Ureter (tissue), 1 donor: ENCODE measurements around the gene ZNF560. TPM values are rescaled to one million over a fixed set of nuclear protein-coding genes. Genes with fewer than 3 reads are reported as not detected.

Experiments
- DNase-seq: peaks from one replicate; pipeline ENCODE4 v3.0.0-alpha.2; 2020; ENCODE audit warnings: low spot score
- total RNA-seq: library from RNA; stranded (reverse); gene quantifications from one replicate; pipeline ENCODE4 v1.2.4, GENCODE V29; 2023
- donor health status: DM: yes; HTN: yes; CAD: no.

ZNF560 gene
- total RNA-seq, 1 donor from 2014 or later, result not detected

DNA sequence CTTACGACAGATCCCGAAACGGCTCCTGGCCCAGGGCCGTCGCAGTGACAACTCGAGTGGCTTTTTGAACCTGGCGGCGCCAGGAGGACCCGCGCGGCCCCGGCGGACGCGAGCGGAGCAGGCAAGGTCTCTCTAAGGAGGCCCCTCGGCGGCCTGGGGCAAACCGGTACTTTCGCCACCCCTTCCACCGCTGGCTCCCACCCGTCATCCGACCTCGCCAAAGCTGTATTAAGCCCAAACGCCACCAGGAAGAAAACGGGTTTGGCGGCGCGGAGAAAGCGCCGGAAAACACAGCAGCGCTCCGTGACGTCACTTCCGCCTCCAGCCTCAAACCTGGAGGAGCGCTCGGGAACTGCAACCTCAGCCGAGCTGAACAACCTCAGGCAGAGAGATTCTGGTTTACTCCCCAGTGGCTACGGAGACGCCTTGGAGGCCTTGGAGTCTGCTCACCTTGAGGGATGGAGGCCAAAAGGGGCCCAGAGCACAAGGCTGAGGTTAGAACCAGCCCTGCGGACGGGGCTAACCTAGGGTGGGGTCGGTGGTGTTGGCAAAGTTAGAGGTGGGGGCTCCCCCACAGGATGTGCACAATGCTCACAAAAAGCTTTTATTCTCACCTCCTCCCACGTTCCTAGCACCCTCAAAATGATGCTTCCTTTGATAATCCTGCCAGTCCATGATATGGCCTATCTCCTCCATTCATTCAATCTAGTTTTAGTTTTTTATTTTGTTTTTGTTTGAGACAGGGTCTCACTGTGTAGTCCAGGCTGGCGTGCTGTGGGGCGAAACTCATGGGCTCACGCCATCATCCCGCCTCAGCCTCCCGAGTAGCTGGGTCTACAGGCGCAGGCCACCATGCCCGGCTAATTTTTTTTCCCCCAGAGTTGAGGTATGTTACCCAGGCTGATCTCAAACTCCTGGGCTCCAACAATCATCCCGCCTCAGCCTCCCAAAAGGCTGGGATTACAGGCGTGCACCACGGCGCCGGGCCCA, 62.8 kb downstream of the ZNF560 start, which contains the start of gene ZNF266:
TSS of gene ZNF266 (minus strand) at position 295 of the 990 bp plus-strand sequence. CDS start 15,484 bp downstream, outside the sequence.
- peak; percentile 92 for DNase-seq

DNA sequence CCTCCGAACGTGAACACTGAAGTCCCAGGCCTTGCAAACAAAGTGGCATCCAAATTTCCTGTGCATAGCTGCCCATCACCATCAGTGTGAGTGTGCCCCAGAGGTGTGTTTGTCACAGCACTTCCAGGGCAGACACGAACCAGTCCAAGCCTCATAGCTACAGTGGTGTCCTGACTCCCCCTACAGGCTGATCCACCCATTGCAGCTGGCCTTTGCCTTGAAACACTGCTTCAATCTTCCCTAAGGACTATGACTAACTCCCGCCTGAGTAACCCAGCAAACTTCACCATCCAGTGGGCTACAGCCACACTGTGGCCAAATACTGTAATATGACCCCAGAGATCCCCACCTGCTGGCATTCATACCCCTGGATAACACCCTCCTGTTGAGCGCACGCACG, 66.9 kb downstream of the ZNF560 start:
- DNase-seq, result no peak

DNA sequence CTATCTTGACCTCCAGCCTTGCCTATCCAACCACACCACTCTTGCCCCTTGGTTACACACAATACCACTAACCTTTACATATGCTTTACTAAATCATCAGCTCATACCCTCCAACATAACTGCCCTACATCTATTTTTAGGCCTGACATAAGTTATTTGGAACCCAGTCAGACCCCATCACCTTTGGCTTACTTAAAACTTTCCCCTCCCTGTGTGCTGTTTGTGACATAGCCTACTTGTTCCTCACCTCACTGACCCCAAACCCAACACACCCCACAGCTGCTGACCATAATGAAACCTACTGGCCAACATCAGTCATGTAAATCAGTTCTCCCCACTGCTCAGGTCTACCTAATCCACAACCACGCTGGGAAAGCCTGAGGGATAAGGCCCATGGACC, 68.0 kb downstream of the ZNF560 start:
- no peak for DNase-seq

DNA sequence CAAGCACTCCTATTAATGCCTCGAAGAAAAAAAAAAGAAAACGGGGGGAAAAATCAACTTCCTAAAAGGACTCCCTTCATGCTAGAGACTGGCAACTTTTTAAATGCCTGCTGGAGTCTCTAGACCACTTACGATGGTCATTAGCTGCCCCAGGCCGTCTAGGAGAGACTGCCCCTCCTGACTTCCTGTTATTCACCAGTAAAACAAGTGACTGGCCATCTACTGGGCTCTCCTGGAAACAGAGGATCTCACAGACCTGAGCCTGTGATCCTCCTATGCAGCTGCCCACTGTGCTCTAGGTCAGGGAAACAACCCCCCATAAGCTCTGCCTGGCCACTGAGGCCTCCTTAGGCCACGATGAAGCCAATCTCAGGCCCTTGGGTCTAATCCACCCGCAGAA, 70.5 kb downstream of the ZNF560 start:
- DNase-seq, result no peak

Other genes with a start within 250 kb of the ZNF560 start
- gene OR7E24, start 247.7 kb downstream of the ZNF560 start, total RNA-seq, result not detected
- 8.9 TPM for gene ZNF699, start 188.8 kb downstream of the ZNF560 start, total RNA-seq
- gene ZNF559, start 174.4 kb downstream of the ZNF560 start, total RNA-seq, result 43.8 TPM
- gene ZNF177, start 135.6 kb downstream of the ZNF560 start, total RNA-seq, result 3.7 TPM
- 40.5 TPM for gene ZNF266, start 63.0 kb downstream of the ZNF560 start, total RNA-seq
- 20.5 TPM for gene ZNF426, start 40.0 kb upstream of the ZNF560 start, total RNA-seq
- 67.3 TPM for gene ZNF121, start 85.9 kb upstream of the ZNF560 start, total RNA-seq
- 80.3 TPM for gene ZNF561, start 122.6 kb upstream of the ZNF560 start, total RNA-seq
- 85.7 TPM for gene ZNF562, start 176.5 kb upstream of the ZNF560 start, total RNA-seq